ENCODE results near the gene NCMAP. TPM values are rescaled to one million over a fixed set of nuclear protein-coding genes. Genes with fewer than 3 reads are reported as not detected.

Gene NCMAP
- total RNA-seq, 1 experiment from 2014 or later = 0.33 TPM

DNA sequence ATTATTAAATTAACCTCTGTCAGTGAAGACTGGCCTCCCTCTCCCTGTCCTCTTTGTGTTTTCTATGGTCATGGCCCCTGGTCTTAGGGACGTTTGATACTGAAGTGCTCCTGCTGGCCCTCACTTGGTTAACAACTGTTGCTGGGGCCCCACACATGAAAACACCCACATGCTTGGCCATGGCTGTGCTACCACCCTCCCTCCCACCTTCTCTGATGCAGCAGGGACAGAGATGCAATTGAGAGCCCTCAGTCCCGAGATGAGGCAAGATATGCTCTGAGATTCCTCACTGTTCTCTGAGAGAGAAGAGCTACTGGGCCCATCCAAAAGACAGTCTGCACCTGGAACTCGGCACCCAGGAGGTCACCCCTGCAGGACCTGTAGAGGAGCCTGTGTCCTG, 33.3 kb downstream of the NCMAP start:
- ChIA-PET CTCF (no interaction called here), POLR2A (no interaction called here)
- ATAC-seq (no peak), DNase-seq (ENCODE audit: low read depth, low spot score) (no peak)
- BruUV-seq (replicated peaks) = no TSS peak
- Histone ChIP-seq H3K27ac (ENCODE audit: low read length) (no peak overlapping the region), H3K4me1 (ENCODE audit: control insufficient read depth, insufficient read depth, low read length) (no peaks in the 10 kb centered on the region), H3K27me3 (ENCODE audit: control insufficient read depth, insufficient read depth, low read length) (peaks cover 2% of the 10 kb centered on the region; the same call in 1 of the 2 replicates), H3K9me3 (ENCODE audit: control insufficient read depth, insufficient read depth, low read depth, low read length) (no peaks in the 10 kb centered on the region), H3K4me3 (ENCODE audit: low read depth in 2 of 2, low read length in 2 of 2) (no peak overlapping the region), H3K36me3 (ENCODE audit: control insufficient read depth, insufficient read depth, low read length) (no peaks in the 10 kb centered on the region)
- intact Hi-C loops (cut with micrococcal nuclease; ENCODE audit: unreplicated experiment) (no loop called here), in situ Hi-C loops (cut with HindIII; ENCODE audit: low pct_unique_long_range_greater_than_20kb, low sequenced_read_pairs) (no loop called here)
- TF ChIP-seq SIN3A (IDR thresholded peaks at IDR 0.05; ENCODE audit: borderline replicate concordance, insufficient read depth, low read depth, low read length) = no peak
- TF ChIP-seq, protein P1, sequence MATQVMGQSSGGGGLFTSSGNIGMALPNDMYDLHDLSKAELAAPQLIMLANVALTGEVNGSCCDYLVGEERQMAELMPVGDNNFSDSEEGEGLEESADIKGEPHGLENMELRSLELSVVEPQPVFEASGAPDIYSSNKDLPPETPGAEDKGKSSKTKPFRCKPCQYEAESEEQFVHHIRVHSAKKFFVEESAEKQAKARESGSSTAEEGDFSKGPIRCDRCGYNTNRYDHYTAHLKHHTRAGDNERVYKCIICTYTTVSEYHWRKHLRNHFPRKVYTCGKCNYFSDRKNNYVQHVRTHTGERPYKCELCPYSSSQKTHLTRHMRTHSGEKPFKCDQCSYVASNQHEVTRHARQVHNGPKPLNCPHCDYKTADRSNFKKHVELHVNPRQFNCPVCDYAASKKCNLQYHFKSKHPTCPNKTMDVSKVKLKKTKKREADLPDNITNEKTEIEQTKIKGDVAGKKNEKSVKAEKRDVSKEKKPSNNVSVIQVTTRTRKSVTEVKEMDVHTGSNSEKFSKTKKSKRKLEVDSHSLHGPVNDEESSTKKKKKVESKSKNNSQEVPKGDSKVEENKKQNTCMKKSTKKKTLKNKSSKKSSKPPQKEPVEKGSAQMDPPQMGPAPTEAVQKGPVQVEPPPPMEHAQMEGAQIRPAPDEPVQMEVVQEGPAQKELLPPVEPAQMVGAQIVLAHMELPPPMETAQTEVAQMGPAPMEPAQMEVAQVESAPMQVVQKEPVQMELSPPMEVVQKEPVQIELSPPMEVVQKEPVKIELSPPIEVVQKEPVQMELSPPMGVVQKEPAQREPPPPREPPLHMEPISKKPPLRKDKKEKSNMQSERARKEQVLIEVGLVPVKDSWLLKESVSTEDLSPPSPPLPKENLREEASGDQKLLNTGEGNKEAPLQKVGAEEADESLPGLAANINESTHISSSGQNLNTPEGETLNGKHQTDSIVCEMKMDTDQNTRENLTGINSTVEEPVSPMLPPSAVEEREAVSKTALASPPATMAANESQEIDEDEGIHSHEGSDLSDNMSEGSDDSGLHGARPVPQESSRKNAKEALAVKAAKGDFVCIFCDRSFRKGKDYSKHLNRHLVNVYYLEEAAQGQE (IDR thresholded peaks at IDR 0.05; ENCODE audit: insufficient read depth in 1 of 2, low read depth in 2 of 2, low read length in 1 of 2) = no peak
- no peak for TF ChIP-seq TCF7L2 (IDR thresholded peaks at IDR 0.05; ENCODE audit: low read depth, low read length)
- TF ChIP-seq, protein P2, sequence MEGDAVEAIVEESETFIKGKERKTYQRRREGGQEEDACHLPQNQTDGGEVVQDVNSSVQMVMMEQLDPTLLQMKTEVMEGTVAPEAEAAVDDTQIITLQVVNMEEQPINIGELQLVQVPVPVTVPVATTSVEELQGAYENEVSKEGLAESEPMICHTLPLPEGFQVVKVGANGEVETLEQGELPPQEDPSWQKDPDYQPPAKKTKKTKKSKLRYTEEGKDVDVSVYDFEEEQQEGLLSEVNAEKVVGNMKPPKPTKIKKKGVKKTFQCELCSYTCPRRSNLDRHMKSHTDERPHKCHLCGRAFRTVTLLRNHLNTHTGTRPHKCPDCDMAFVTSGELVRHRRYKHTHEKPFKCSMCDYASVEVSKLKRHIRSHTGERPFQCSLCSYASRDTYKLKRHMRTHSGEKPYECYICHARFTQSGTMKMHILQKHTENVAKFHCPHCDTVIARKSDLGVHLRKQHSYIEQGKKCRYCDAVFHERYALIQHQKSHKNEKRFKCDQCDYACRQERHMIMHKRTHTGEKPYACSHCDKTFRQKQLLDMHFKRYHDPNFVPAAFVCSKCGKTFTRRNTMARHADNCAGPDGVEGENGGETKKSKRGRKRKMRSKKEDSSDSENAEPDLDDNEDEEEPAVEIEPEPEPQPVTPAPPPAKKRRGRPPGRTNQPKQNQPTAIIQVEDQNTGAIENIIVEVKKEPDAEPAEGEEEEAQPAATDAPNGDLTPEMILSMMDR (IDR thresholded peaks at IDR 0.05) = no peak
- TF ChIP-seq POLR2AphosphoS5 (IDR thresholded peaks at IDR 0.05; ENCODE audit: low read depth, low read length) = no peak

DNA sequence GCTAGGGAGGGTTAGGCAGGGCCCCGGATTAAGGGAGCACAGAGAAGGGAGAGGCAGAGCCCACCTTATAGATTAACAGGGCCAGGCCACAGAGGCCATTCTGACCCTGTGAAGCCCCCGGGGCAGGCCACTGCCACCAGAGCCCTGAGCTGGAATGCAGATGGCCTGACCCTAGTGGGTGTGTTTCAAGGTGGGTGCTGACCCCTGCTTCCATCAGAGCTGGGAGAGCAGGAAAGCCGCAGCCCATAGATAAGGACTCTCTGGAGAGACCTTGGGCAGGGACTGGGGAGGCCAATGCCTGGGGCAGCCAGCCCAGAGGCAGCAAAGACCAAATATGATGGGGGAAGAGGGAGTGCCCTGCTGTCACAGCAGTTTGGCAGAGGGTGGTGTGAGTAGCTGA, 35.9 kb downstream of the NCMAP start:
- Histone ChIP-seq H3K4me3 (ENCODE audit: low read depth in 2 of 2, low read length in 2 of 2) (no peak overlapping the region), H3K27me3 (ENCODE audit: control insufficient read depth, insufficient read depth, low read length) (no peaks in the 10 kb centered on the region), H3K36me3 (ENCODE audit: control insufficient read depth, insufficient read depth, low read length) (no peaks in the 10 kb centered on the region), H3K9me3 (ENCODE audit: control insufficient read depth, insufficient read depth, low read depth, low read length) (no peaks in the 10 kb centered on the region), H3K27ac (ENCODE audit: low read length) (no peak overlapping the region), H3K4me1 (ENCODE audit: control insufficient read depth, insufficient read depth, low read length) (no peaks in the 10 kb centered on the region)
- TF ChIP-seq, protein P2 (IDR thresholded peaks at IDR 0.05) = no peak
- TF ChIP-seq, protein P1 (IDR thresholded peaks at IDR 0.05; ENCODE audit: insufficient read depth in 1 of 2, low read depth in 2 of 2, low read length in 1 of 2) = no peak
- no peak for TF ChIP-seq POLR2AphosphoS5 (IDR thresholded peaks at IDR 0.05; ENCODE audit: low read depth, low read length)
- no peak for TF ChIP-seq SIN3A (IDR thresholded peaks at IDR 0.05; ENCODE audit: borderline replicate concordance, insufficient read depth, low read depth, low read length)
- no peak for TF ChIP-seq TCF7L2 (IDR thresholded peaks at IDR 0.05; ENCODE audit: low read depth, low read length)
- in situ Hi-C loops (cut with HindIII; ENCODE audit: low pct_unique_long_range_greater_than_20kb, low sequenced_read_pairs) = no loop called here
- ATAC-seq = no peak
- intact Hi-C loops (cut with micrococcal nuclease; ENCODE audit: unreplicated experiment) = no loop called here
- DNase-seq (ENCODE audit: low read depth, low spot score) = no peak
- CTCF ChIA-PET = no interaction called here
- POLR2A ChIA-PET = no interaction called here
- no TSS peak for BruUV-seq (replicated peaks)

Data from Panc1 (cell line).